CD14-positive monocyte (primary cell): ENCODE data around the gene POLR2F. TPM values are rescaled to one million over a fixed set of nuclear protein-coding genes. Genes with fewer than 3 reads are reported as not detected.

Experiments
- DNase-seq, 3 donors: peaks; one replicate each; pipeline ENCODE4 v3.0.0-alpha.2; 2011 to 2022
- H2AFZ ChIP-seq: 2 replicates; pipeline ENCODE4 v1.6.0; 2012; ENCODE audit warnings: mild to moderate bottlenecking, low read depth, low read length, inconsistent platforms; ENCODE audit not compliant: insufficient read depth, poor library complexity, severe bottlenecking
- H3K27ac ChIP-seq, 2 donors: 1 replicate in 1 of 2; 2 replicates in 1 of 2; pipeline ENCODE4 v1.5.1; 2012 to 2013; ENCODE audit warnings: low read length in 2 of 2, control low read depth in 1 of 2, inconsistent platforms in 1 of 2, low read depth in 1 of 2, mild to moderate bottlenecking in 1 of 2
- H3K27me3 ChIP-seq, 2 donors: one replicate each; pipeline versions ENCODE4 v1.6.0 to v1.6.1; 2011 to 2013; ENCODE audit warnings: low read length in 2 of 2; ENCODE audit not compliant: control insufficient read depth in 2 of 2, insufficient read depth in 2 of 2
- H3K36me3 ChIP-seq, 2 donors: replicated peaks in 1 of 2; 1 replicate in 1 of 2; 2 replicates in 1 of 2; pipeline versions ENCODE4 v1.5.1 to v1.6.1; 2012 to 2013; ENCODE audit warnings: low read length in 2 of 2, control low read depth in 1 of 2, inconsistent platforms in 1 of 2, mild to moderate bottlenecking in 1 of 2; ENCODE audit not compliant: insufficient read depth in 2 of 2, control insufficient read depth in 1 of 2
- H3K4me1 ChIP-seq, 2 donors: 1 replicate in 1 of 2; 2 replicates in 1 of 2; pipeline versions ENCODE4 v1.5.1 to v1.6.1; 2012 to 2013; ENCODE audit warnings: low read length in 2 of 2, control low read depth in 1 of 2, inconsistent platforms in 1 of 2, mild to moderate bottlenecking in 1 of 2, moderate library complexity in 1 of 2; ENCODE audit not compliant: insufficient read depth in 2 of 2, control insufficient read depth in 1 of 2
- H3K4me2 ChIP-seq: replicated peaks from 2 replicates; pipeline ENCODE3; 2012; ENCODE audit warnings: low read length, moderate library complexity, mild to moderate bottlenecking; ENCODE audit not compliant: poor library complexity, severe bottlenecking; ENCODE audit errors: extremely low read depth
- H3K4me3 ChIP-seq, 3 experiments: fragments of 200-600 bp in 1 of 3; sonication (generic) in 1 of 3; replicated peaks in 1 of 3; 1 replicate in 2 of 3; 2 replicates in 1 of 3; pipeline ENCODE4 v1.5.1; 2011 to 2013; ENCODE audit warnings: low read length in 3 of 3, mild to moderate bottlenecking in 3 of 3, control low read depth in 2 of 3, low read depth in 2 of 3, inconsistent platforms in 1 of 3, moderate library complexity in 1 of 3
- H3K79me2 ChIP-seq: 2 replicates; pipeline ENCODE4 v1.6.0; 2012; ENCODE audit warnings: mild to moderate bottlenecking, control low read depth, inconsistent platforms, low read length, moderate library complexity; ENCODE audit not compliant: insufficient read depth
- H3K9ac ChIP-seq: 2 replicates; pipeline ENCODE4 v1.6.0; 2017; ENCODE audit warnings: low read length, mild to moderate bottlenecking; ENCODE audit not compliant: insufficient read depth, poor library complexity, severe bottlenecking
- H3K9me3 ChIP-seq, 2 donors: replicated peaks in 1 of 2; 1 replicate in 1 of 2; 2 replicates in 1 of 2; pipeline versions ENCODE4 v1.5.1 to v1.6.1; 2012 to 2013; ENCODE audit warnings: low read length in 2 of 2, control low read depth in 1 of 2; ENCODE audit not compliant: control insufficient read depth in 1 of 2, insufficient read depth in 1 of 2
- H4K20me1 ChIP-seq: 2 replicates; pipeline ENCODE4 v1.6.0; 2012; ENCODE audit warnings: mild to moderate bottlenecking, low read length, control low read depth, moderate library complexity; ENCODE audit not compliant: insufficient read depth
- H3K27ac Mint-ChIP-seq, 7 donors: one replicate each; pipeline ENCODE4 v1.8.0; 2020; ENCODE audit warnings: mild to moderate bottlenecking in 7 of 7, mixed read lengths in 7 of 7, moderate library complexity in 6 of 7, inconsistent platforms in 2 of 7
- H3K27me3 Mint-ChIP-seq, 3 donors: one replicate each; pipeline ENCODE4 v1.8.0; 2021 to 2022; ENCODE audit warnings: low read depth in 3 of 3, mild to moderate bottlenecking in 3 of 3, mixed read lengths in 3 of 3, moderate library complexity in 3 of 3, inconsistent platforms in 1 of 3
- H3K36me3 Mint-ChIP-seq, 2 donors: one replicate each; pipeline ENCODE4 v1.8.0; 2020; ENCODE audit warnings: mixed read lengths in 2 of 2, inconsistent platforms in 1 of 2, mild to moderate bottlenecking in 1 of 2
- H3K4me1 Mint-ChIP-seq: one replicate; pipeline ENCODE4 v1.8.0; 2020; ENCODE audit warnings: mild to moderate bottlenecking, mixed read lengths
- H3K4me3 Mint-ChIP-seq, 2 donors: one replicate each; pipeline ENCODE4 v1.8.0; 2020; ENCODE audit warnings: mild to moderate bottlenecking in 2 of 2, mixed read lengths in 2 of 2, moderate library complexity in 1 of 2
- H3K9me3 Mint-ChIP-seq, 7 donors: one replicate each; pipeline ENCODE4 v1.8.0; 2020 to 2022; ENCODE audit warnings: mixed read lengths in 7 of 7, mild to moderate bottlenecking in 6 of 7, moderate library complexity in 6 of 7, inconsistent platforms in 2 of 7
- CTCF ChIP-seq: fragments of 200-600 bp; IDR thresholded peaks from one replicate; pipeline ENCODE4 v1.8.0; 2022; ENCODE audit warnings: antibody characterized with exemption, mild to moderate bottlenecking
- WGBS: methylation state at CpG from one replicate; pipeline ENCODE4 v1.1.5; 2013; ENCODE audit warnings: missing lambda C conversion rate; ENCODE audit not compliant: insufficient coverage; 5-methylcytosine and 5-hydroxymethylcytosine counted together
- intact Hi-C, 2 donors: fragments of 100-400 bp; cut with micrococcal nuclease; formaldehyde crosslinking; loops; one replicate each; pipeline versions ENCODE4 v1.15.0 to v1.15.1; 2023
- polyA plus RNA-seq, 3 donors: library from polyadenylated mRNA; depleted of rRNA in 1 of 3; unstranded in 2 of 3; stranded (reverse) in 1 of 3; fragments of 300-500 nt in 2 of 3; fragments of >200 nt in 1 of 3; fragmentation: Illumina TruSeq in 2 of 3; gene quantifications; 1 replicate in 2 of 3; 2 replicates in 1 of 3; pipeline ENCODE4 v1.2.3, GENCODE V29; 2012 to 2021

POLR2F gene
- polyA plus RNA-seq, 3 donors = 45.4 to 182 (median 143) TPM

GRCh38 chr22:37926358-37926757, 27.1 kb upstream of the POLR2F start:
- H2AFZ ChIP-seq = no peak overlapping the region
- H3K4me3 ChIP-seq = no peak overlapping the region
- peak overlapping the region in 1 of 7 donors; percentile 54 for H3K27ac Mint-ChIP-seq
- no peak for DNase-seq
- H3K9ac ChIP-seq = no peak overlapping the region
- over 99% methylated on average over 7 of the region's 7 CpGs for WGBS
- H4K20me1 ChIP-seq = no peaks in the 10 kb centered on the region
- peaks cover 38 to 62% of the 10 kb centered on the region in 2 donors for H3K36me3 Mint-ChIP-seq
- no peak overlapping the region for H3K4me3 Mint-ChIP-seq
- no peaks in the 10 kb centered on the region for H3K4me1 Mint-ChIP-seq
- H3K9me3 Mint-ChIP-seq = no peaks in the 10 kb centered on the region
- H3K79me2 ChIP-seq = no peaks in the 10 kb centered on the region
- intact Hi-C loops = no loop called here
- peaks cover 0 to 3% (median 0%) of the 10 kb centered on the region in 3 donors for H3K27me3 Mint-ChIP-seq
- H3K27ac ChIP-seq = no peak overlapping the region
- peaks cover 38 to 46% of the 10 kb centered on the region in 2 donors for H3K36me3 ChIP-seq
- H3K9me3 ChIP-seq = no peaks in the 10 kb centered on the region
- H3K4me2 ChIP-seq = no peak overlapping the region
- TF ChIP-seq CTCF = no peak
- H3K27me3 ChIP-seq = no peaks in the 10 kb centered on the region
- no peaks in the 10 kb centered on the region for H3K4me1 ChIP-seq

GRCh38 chr22:37926771-37927636, 26.5 kb upstream of the POLR2F start:
- H3K36me3 ChIP-seq = peaks cover 43 to 52% of the 10 kb centered on the region in 2 donors
- H3K4me3 ChIP-seq = no peak overlapping the region
- Mint-ChIP-seq H3K4me3 (no peak overlapping the region), H3K27ac (peak overlapping the region in 1 of 7 donors; percentile 54), H3K36me3 (peaks cover 42 to 63% of the 10 kb centered on the region in 2 donors), H3K27me3 (peaks cover 0 to 3% (median 0%) of the 10 kb centered on the region in 3 donors), H3K4me1 (no peaks in the 10 kb centered on the region), H3K9me3 (no peaks in the 10 kb centered on the region)
- H3K27ac ChIP-seq = no peak overlapping the region
- H3K79me2 ChIP-seq = no peaks in the 10 kb centered on the region
- no peaks in the 10 kb centered on the region for H3K27me3 ChIP-seq
- no peak for DNase-seq
- no peaks in the 10 kb centered on the region for H3K4me1 ChIP-seq
- TF ChIP-seq CTCF = no peak
- no peaks in the 10 kb centered on the region for H3K9me3 ChIP-seq
- H4K20me1 ChIP-seq = no peaks in the 10 kb centered on the region
- no peak overlapping the region for H3K9ac ChIP-seq
- no peak overlapping the region for H2AFZ ChIP-seq
- intact Hi-C loops = no loop called here
- 94% methylated on average over 31 of the region's 32 CpGs for WGBS
- H3K4me2 ChIP-seq = no peak overlapping the region
